GM10847 (cell line): Measurements from ENCODE around the gene KYNU.

Experiments
- POLR2A ChIP-seq: IDR thresholded peaks from 2 replicates; pipeline ENCODE4 v1.6.1; 2011; ENCODE audit not compliant: insufficient read length; ENCODE audit errors: extremely low read depth

Gene KYNU

DNA sequence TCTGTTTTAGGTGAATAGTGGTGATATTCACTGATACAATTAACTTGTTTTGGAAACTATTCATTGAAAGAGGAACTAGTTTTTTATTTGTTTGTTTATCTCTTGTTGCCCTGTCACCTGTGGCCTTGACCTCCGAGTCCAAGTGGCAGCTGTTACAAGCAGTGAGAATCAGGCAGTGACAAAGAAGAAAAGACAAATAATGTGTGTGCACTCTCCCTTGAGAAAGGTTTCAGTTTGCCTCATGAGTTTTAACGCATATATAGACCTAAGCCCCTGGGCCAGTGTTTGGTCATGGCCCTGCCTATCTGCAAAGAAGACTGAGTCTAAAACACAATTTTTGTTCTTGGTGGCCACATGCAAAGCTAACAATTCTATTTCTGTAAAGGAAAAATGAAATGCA, 15.3 kb downstream of the KYNU start:
- TF ChIP-seq POLR2A, result no peak

DNA sequence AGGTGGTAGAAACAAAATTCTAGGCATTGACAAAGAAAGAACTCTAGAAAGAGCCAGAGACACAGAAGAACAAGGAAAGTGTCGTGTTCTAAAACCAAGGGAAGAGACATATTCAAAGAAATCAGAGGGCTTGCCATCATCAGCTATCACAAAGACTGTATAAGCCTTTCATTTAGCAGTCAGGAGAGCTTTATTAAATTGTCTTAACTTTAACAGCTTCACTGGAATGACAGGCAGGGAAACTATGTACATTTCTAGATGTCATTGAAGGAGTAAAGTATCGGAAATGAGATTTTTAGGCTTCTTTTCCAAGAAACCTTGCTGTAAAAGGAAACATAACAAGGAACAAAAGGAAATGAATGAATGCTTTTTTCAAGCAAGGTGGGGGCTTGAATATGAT, 15.8 kb downstream of the KYNU start:
- TF ChIP-seq POLR2A, result no peak

- TF ChIP-seq POLR2A, result no peak
Observed at GRCh38 chr2:142897807-142898206, 20.3 kb downstream of the KYNU start.

GRCh38 chr2:142901780-142902179, 24.3 kb downstream of the KYNU start:
- no peak for TF ChIP-seq POLR2A

DNA sequence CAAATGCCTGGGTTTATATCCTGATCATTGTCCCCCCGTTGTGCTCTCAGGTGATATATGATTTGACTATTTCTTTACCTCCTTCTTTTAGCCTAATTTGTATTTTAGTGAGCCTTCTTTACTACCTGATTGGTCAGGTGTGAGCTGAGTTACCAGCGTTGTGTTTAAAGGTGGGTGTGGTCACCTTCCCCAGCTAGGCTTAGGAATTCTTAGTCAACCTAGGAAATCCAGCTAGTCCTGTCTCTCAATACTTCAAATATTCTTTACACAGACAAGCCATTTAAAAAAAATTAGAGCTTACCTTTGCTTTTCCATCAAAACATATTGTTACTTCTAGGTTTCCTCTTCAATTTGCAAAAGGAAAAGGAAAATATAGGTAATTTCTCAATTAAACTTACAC, 30.2 kb downstream of the KYNU start:
- no peak for TF ChIP-seq POLR2A

GRCh38 chr2:142914507-142915313, 37.2 kb downstream of the KYNU start:
- TF ChIP-seq POLR2A, result no peak

GRCh38 chr2:142915502-142915901, 38.0 kb downstream of the KYNU start:
- no peak for TF ChIP-seq POLR2A

- no peak for TF ChIP-seq POLR2A
Observed at GRCh38 chr2:142918624-142919023, 41.2 kb downstream of the KYNU start.

GRCh38 chr2:142920571-142920970, 43.1 kb downstream of the KYNU start:
- no peak for TF ChIP-seq POLR2A

DNA sequence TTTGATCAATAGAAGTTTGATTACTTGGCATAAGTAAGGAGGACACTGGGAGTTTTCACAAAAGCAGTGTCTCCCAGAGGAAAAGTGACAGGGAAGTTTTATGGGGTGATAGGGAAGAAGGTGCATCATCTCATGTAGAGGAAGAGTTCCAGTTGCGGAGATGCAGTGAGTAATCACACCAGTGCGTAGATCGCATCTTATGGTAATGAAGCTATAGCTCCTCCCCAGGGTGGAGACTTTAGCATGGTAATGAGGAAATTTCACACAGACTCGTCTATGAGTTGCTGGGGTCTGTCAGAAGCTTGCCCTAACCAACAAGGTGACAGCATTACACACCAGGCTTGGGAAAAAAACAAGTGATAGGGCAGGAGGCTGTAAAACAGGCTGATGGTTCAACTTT, 49.0 kb downstream of the KYNU start:
- no peak for TF ChIP-seq POLR2A

DNA sequence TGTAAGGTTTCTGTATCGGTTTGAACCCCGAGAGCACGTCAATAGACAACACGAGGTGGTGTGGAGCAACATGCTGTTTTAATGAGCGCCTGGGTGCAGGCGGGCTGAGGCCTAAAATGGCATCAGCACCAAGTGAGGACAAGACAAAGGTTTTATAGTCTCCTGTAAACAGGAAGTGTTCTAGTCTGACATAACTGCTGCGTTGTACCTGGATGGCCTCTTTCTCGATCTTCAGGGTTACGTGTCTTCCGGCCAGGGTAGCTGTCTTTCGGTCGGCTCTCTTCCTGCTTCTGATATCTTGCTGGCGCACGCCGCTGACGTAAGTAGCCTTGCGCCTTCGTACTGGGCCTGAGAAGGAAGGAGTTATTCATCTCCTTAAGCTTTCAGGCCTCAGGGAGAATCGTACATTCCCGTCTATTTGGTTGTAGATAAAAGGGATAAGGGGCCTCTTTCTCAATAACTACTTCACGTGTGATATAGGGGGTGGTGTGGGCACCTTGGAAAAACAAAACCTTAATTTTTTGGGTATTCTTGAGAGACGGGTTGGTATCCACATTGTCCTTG, 53.5 kb downstream of the KYNU start:
- TF ChIP-seq POLR2A, result no peak

DNA sequence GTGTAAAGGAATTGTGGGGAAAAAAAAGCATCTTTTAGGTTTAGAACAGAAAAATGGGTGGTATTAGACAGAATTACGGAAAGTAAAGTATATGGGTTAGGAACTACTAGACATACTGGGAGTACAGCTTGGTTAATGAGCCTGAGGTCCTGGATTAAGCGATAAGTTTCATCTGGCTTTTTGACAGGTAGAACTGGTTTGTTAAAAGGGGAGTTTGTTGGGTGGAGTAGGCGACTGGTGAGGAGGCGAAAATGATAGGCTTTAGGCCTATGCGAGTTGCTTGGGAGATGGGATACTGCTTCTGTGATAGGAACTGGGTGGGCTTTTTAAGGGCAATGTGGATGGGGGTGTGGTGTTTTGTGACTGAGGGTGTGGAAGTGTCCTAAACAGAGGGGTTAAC, 56.5 kb downstream of the KYNU start:
- TF ChIP-seq POLR2A, result no peak

GRCh38 chr2:142935563-142936089, 58.2 kb downstream of the KYNU start:
- no peak for TF ChIP-seq POLR2A

DNA sequence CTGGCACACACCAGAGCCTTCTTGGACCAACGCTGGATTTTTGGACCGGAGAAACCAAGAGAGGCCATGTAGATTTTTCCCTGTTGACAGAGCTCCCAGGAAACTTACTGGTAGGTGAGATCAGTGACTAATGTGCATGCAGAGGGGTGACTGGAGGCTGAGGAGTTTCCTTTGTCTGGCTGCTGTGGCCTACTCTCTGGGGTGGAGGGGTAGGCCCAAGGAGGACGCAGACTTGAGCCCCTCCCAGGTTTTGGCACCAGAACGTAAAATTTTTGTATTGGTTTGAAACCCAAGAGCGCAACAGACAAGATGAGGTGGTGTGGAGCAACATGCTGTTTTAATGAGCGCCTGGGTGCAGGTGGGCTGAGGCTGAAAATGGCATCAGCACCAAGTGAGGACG, 59.2 kb downstream of the KYNU start:
- no peak for TF ChIP-seq POLR2A

GRCh38 chr2:142937347-142937746, 59.9 kb downstream of the KYNU start:
- TF ChIP-seq POLR2A, result no peak

- TF ChIP-seq POLR2A, result no peak
Observed at GRCh38 chr2:142938240-142938639, 60.8 kb downstream of the KYNU start.

- no peak for TF ChIP-seq POLR2A
Observed at GRCh38 chr2:142940606-142941223, 63.3 kb downstream of the KYNU start.

DNA sequence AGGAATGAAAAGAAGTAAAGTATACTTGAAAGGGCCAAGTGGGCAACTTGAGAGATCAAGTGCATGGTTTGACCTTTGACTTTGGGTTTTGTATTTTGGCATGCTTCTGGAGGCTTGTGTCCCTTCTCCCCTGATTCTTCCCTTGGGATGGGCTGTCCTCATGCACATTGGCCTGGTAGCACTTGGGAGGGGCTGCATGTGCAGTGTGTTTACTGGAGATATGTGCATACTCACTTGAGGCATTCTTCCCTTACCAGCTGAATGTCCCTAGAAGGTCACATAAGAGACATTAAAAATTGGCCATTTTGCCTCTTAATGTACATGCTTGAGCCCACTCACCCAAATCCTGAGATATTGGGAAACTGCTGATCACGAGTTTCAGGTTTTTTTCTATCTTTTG, 65.2 kb downstream of the KYNU start:
- TF ChIP-seq POLR2A, result no peak
